C4-2B (cell line): ENCODE results near the gene DUSP2.

ENCODE experiments used
- H3K27ac ChIP-seq: fragments of 450-650 bp; 2 replicates; pipeline ENCODE4 v1.5.1; 2017
- CTCF ChIP-seq: fragments of 450-650 bp; conservative IDR thresholded peaks from 2 replicates; pipeline ENCODE4 v1.5.1; 2017; ENCODE audit warnings: mild to moderate bottlenecking
- ZFX ChIP-seq: fragments of 450-650 bp; IDR thresholded peaks from 2 replicates; pipeline ENCODE4 v1.6.1; 2017

DUSP2 gene

GRCh38 chr2:96109931-96110511, 35.2 kb downstream of the DUSP2 start:
- TF ChIP-seq CTCF (no peak), ZFX (no peak)
- H3K27ac ChIP-seq: no peak overlapping the region

- TF ChIP-seq ZFX (no peak), CTCF (no peak)
- H3K27ac ChIP-seq: no peak overlapping the region
Observed at GRCh38 chr2:96109361-96109680, 35.9 kb downstream of the DUSP2 start.

GRCh38 chr2:96108541-96109360, 36.5 kb downstream of the DUSP2 start:
- H3K27ac ChIP-seq: no peak overlapping the region
- TF ChIP-seq ZFX (no peak), CTCF (no peak)

- H3K27ac ChIP-seq: no peak overlapping the region
- no peak for TF ChIP-seq CTCF
- TF ChIP-seq ZFX: no peak
Observed at GRCh38 chr2:96108151-96108540, 37.1 kb downstream of the DUSP2 start.

- no peak for TF ChIP-seq ZFX
- no peak for TF ChIP-seq CTCF
- H3K27ac ChIP-seq: no peak overlapping the region
Observed at GRCh38 chr2:96107708-96108065, 37.6 kb downstream of the DUSP2 start.

- H3K27ac ChIP-seq: no peak overlapping the region
- TF ChIP-seq ZFX (no peak), CTCF (no peak)
Observed at GRCh38 chr2:96106991-96107707, 38.1 kb downstream of the DUSP2 start.
